NCI-H82 treated with DMSO at 0.1 percent for 48 hours (cell line): ENCODE results near the gene ZBED4.

Source experiments
- DNase-seq: peaks from one replicate; lab custom pipeline; 2025; ENCODE audit not compliant: unreplicated experiment; lab: John Stamatoyannopoulos, UW

Gene ZBED4

GRCh38 chr22:49853981-49854831 is 562 bp downstream of the ZBED4 start:
- no peak for DNase-seq

DNA sequence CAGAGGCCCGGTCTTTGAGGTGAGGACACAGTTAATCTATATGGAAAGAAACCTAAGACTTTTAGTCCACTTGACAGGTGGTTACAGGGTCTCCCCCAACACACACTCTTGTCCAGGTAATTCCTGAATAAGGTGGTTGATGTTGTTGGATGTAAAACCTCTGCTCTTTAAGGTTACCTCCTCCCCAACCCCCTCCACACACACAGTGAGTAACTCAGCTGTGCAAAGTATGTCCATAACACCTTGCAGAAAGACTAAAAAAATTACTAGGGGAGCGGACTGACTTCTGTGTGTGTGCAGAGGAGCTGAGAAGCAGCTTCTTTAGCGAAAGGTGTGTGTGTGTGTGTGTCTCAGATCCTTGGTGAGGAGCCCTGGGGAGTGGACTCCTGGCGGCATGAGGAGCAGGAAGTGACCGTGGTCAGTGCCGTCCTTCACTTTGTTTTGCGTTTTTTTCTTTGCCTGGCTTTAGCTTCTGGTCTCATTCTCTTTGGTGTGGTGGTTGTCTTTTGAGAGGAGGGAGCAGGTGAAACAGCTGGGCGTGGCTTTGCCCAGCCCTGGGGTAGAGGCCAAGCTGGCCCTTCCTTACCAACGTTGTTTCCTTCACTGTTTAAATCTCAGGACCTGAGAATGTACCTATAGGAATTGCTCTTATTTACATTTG is 1.7 kb downstream of the ZBED4 start:
- DNase-seq, result no peak

- no peak for DNase-seq
Observed at GRCh38 chr22:49856343-49856742, 2.7 kb downstream of the ZBED4 start.

DNA sequence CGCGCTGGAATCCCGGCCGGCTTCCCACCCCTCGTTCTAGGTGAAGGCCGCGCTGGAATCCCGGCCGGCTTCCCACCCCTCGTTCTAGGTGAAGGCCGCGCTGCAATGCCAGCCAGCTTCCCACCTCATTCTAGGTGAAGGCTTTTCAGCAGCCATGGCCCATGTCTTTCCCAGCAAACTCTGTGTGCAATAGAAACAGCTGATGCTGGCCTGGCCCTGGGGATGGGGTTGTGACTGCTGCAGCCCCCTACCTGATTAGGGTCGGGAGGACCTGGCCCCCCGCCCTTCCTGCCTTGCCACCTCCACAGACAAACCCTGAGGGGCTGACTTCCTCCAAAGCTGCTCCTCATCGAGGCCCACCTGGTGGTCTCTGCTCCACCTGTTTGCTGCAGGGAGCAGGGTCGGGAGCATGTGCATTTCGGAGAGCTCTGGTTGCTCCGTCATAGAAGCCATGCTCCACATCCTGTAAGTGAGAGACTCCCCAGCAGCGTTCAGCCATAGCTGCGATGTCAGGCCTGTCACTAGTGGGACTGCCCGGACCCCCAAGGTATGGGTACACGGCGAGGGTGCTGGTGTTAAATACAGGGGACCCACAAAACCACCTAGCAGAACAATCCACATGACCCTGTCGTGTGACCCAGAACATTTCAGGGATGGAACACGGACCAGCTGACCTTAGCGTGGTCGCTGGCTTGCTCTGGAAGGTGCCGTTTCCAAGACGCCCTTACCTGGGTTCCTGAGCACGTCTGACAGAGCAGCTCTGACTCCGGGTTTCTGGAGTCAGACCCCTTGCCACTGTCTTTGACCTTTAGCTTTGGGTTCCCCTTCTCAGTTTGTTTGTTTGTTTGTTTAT is 3.3 kb downstream of the ZBED4 start:
- no peak for DNase-seq

GRCh38 chr22:49858827-49859226 is 5.2 kb downstream of the ZBED4 start:
- DNase-seq, result no peak

- no peak for DNase-seq
Observed at GRCh38 chr22:49861642-49862495, 8.2 kb downstream of the ZBED4 start.

DNA sequence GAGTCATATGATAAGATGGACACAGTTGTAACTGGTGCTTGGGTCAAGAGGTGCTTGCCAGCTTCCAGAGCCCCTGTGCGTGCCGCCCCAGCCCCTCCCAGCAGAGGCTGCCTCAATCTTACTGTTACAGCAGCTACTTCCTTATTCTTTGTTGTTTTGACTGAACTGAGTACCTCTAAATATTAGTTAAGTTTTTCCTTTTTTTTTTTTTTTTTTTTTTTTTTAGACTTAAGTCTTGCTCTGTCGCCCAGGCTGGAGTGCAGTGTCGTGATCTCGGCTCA is 8.8 kb downstream of the ZBED4 start:
- no peak for DNase-seq

DNA sequence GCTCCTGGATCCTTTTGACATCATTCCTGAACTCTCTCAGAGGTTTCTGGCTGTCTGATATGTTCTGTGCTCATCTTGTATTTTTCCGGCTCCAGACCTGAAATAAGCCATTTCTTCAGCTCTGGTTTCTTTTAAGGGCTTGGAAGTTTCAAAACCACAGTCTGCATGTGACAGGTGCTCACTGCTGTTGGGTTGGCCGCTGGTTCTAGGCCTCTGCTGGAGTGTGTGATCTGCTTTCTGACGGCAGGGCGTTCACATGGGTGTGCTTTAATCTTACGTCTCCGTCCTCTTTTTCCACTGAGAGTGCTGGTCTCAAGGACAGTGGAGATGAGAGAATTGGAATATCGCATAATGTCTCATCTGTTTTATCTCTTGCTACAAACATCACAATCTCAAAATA is 10.3 kb downstream of the ZBED4 start:
- DNase-seq, result no peak

DNA sequence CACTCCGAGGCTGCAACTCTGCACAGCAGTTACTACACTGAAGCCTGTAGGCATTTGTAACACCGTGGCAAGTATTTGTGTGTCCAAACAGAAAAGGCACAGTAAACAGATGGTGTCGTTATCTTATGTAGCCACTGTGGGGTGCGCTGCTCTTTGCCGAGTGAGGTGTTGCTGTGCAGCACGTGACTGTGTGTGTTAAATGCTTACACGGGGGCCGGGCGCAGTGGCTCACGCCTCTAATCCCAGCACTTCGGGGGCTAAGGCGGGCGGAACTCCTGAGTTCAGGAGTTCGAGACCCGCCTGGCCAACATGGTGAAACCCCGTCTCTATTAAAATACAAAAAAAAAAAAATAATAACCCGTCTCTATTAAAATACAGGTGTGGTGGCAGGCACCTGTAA is 11.5 kb downstream of the ZBED4 start:
- no peak for DNase-seq

- no peak for DNase-seq
Observed at GRCh38 chr22:49866134-49866533, 12.5 kb downstream of the ZBED4 start.

DNA sequence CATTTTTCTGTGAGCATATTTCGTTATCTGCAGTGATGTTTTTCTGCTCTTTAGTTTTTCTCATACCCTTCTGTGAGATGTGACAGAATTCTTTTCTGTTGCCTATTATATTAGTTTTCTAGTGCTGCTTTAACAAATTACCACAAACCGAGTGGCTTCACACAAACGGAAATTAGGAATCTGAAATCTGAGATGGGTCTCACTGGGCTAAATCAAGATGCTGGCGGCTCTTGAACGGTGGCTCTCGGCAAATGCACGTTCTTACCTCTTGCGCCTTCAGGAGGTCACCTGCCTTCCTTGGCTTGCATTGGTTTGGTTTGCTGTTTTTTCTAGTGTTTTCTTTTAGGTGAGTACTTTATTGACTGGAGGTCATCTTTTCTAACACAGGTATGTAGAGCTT is 13.0 kb downstream of the ZBED4 start:
- DNase-seq, result no peak

DNA sequence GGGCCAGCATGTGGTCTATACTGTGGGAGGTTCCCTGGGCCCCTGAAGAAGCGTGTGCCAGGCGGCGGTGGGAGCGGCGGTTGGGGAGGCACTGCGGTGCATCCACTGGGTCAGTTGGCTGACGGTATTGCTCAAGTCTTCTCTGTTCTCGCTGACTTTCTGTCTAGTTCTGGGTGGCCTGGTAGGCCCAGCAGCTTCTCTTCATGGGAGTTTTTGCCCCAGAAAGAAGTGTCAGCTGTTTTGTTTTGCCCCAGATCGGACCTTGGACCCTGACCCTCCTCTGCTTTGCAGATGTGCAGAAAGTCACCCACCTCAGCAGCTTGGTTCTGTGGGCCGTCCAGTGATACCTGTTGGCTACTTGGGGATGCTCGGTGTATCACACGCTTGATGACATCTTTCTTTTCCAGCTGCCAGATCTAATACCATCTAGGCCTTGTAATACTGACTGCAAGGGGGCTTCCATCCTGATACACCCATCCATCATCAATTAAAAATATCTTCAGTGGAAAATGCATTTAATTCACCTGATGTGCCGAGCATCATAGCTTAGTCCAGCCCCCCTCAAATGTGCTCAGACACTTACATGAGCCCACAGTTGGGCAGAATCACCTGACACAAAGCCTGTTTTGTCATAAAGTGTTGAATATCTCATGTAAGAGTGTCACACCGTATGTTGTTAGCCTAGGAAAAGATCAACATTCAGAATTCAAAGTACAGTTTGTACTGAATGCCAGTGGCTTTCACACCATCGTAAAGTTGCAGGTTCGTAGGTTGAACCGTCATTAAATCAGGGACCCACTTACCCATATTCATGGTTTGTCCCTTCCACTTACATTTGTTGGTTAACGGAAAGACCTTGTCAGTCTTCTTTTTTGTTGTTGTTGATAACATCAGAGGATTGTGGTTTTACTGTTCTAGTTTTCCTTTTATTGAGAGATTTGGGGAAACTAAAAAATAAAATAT is 13.9 kb downstream of the ZBED4 start:
- DNase-seq, result no peak

- no peak for DNase-seq
Observed at GRCh38 chr22:49869086-49869830, 15.6 kb downstream of the ZBED4 start.

DNA sequence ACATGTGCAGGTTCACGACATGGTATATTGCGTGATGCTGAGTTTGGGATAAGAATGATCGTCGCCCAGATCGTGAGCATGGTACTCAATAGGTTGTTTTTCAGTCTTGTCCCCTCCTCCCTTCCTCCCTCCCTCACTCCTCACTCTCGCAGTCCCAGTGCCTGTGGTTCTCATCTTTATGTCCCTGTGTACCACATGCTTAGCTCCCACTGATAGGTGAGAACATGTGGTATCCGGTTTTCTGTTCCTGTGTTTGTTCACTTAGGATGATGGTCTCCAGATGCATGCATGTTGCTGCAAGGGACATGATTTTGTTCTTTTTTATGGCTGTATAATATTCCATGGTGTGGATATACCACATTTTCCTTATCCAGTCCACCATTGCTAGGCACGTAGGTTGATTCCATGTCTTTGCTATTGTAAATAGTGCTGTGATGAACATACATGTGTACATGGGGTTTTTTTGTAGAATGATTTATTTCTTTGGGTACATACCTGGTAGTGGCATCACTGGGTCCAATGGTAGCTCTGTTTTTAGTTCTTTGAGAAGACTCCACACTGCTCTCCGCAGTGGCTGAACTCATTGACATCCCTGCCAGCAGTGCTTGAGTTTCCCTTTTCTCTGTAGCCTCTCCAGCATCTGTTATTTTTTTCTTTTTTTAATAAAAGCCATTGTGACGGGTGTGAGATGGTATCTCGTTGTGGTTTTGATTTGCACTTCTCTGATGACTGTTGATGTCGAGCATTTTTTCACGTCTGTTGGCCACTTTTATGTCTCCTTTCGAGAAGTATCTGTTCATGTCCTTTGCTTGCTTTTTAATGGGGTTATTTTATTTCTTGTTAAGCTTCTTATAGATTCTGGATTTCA is 16.4 kb downstream of the ZBED4 start:
- DNase-seq, result no peak

GRCh38 chr22:49871482-49871881 is 17.8 kb downstream of the ZBED4 start:
- DNase-seq, result no peak

DNA sequence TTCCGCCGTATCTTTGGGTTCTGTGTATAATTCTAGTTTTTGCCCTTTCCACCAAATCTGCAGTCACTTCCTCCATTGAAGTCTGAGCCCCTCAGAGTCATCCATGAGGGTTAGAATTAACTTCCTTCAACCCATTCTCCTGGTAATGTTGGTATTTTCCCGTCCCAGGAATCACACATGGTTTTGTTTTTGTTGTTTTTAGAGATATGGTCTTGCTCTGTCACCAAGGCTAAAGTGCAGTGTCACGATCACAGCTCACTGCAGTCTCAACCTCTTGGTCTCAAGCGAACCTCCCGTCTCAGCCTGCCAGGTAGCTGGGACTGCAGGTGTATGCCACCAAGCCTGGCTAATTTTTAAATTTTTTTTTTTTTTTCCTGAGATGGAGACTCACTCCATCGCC is 18.7 kb downstream of the ZBED4 start:
- no peak for DNase-seq

DNA sequence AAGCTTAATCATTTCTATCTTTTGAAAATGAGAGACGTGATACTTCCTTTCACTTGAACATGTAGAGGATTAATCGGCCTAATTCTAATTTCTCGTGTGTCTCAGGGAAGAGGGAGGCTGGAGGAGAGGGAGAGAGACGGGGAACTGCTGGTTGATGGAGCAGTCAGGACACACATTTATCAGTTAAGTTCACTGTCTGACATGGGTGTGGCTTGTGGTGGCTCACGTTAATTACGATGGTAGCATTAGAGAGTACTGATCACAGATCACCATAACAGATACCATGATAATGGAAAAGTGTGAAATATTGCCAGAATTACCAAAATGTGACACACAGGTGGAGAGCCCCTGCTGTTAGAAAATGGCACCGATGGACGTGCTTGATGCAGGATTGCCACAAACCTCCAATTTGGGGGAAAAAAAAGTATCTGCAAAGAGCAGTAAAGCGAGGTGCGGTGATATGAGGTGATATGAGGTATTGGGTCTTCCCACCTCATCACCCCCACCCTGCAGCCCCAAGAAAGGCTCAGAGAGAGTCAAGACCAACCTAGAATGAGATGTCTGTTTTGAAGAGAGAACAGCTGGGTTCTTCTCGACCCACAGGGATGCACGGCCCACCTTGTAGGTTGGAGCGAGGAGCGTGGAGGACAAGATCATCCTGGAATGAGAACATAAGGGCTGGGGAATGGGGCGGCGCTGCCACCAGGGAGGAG is 19.7 kb downstream of the ZBED4 start:
- DNase-seq, result no peak

GRCh38 chr22:49877642-49878041 is 24.0 kb downstream of the ZBED4 start:
- DNase-seq, result no peak
